Stimulated activated CD4-positive, alpha-beta T cell treated with anti-CD3 and anti-CD28 coated beads, Interleukin-4, amount 100 ng/mL, for 4 hours (primary cell): ENCODE data around the gene NCOR1.
"Not testable (repeated sequence)": the region's sequence is repeated elsewhere in the genome, so short reads cannot be mapped to it uniquely, and the experiment has no call there.

ENCODE experiments used
- DNase-seq, 2 experiments: peaks; one replicate each; pipeline ENCODE4 v3.0.0-alpha.2; 2020

Gene NCOR1

DNA sequence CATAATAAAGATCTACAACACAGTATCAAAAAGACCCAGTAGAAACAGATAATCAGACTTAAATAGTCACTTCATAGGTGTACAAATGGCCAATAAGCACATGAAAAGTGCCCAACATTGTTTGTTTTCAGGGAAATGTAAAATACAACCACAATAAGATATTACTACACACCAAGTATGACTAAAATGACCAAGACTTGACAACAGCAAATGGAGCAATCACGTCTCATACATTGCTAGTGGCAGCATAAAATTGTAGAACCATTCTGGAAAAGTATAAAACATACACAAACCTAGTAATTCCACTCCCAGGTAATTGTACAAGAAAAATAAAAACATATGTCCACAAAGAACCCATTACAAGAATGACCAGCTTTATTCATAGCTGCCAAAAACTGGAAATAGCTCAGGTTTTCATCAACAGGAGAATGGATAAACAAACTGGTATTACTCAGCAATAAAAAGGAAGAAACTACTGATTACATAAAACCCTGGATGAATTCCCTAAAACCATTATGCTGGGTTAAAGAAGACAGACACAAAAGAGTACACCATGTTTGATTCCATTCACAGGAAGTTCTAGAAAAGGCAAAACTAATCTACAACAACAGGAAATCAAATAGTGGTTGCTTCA, 130.2 kb downstream of the NCOR1 start:
- DNase-seq: no peak

DNA sequence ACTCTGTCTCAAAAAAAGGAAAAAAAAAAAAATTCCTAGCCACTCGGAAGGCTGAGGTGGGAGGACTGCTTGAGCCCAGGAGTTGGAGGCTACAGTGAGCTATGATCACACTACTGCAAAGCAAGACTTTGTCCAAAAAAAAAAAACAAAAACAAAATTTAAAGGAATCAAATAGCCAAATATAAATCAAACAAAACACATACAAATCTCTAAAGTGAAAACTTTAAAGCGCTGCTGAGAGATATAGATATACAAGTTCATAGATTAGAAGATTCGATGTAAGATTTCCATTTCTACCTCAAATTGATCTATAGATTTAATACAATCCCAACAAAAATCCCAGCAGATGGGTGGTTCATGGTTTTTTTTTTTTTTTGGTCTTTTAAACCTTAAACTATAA, 132.1 kb downstream of the NCOR1 start:
- DNase-seq: no peak

DNA sequence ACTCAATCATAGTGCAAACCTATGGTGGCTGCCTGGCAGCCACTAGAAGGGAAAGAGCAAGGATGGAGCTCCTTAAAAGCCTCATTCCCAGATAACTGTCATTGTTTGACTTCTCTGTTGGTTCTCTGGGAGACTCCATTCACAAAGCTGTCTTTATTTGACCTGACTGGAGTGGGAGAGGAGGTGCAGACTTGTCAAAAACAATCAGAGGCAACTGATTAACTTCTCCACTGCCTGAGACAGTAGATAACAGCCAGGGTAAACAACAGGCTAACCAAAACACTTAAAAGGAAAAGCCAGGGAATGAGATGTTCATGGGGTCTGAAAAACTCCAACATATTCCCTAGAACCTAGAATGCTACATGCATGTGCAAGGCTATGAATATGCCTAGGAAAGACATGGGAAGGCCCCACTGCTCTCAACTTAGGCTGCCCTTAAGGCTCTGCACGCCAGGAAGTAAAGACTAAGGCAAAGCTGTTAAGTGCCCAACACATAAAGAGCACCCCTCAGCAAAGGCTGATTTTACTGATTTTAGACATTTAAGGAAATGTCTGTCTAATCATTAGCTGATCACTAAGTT, 133.7 kb downstream of the NCOR1 start:
- no peak for DNase-seq

DNA sequence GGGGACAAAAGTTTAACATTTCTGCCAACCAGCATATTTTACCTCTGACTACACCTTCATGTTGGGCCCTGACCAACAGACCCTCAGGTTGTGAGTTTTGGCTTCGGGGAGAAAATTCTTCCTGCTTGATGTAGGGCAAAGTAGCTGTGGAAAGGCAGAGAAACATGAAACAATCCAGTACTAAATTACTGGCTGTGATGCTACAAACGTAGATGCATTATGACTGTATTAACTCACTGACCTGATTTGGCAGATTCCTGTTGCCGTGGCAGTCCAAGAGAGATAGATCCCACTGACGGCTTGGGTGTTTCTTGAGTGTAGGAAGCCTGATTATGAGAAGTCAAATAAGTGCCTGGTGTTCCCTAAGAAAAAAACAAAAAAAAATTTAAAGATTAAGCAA, 135.0 kb downstream of the NCOR1 start:
- no peak for DNase-seq

DNA sequence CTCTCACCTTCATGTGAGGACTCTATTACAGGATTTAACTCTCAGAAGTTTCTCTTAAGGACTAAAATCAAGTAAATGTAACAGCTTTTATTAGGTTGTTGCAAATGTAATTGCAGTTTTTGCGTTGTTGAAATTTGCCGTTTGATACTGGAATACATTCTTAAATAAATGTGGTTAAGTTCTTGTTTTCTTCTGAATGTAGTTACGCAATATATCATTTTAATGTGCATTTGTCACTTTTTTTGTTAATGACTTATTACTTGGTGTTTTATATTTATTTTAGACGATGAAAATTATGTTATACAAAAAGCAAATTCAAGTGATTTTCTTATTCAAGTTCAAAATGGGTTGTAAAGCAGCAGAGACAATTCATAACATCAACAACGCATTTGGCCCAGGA, 139.4 kb downstream of the NCOR1 start:
- no peak for DNase-seq

DNA sequence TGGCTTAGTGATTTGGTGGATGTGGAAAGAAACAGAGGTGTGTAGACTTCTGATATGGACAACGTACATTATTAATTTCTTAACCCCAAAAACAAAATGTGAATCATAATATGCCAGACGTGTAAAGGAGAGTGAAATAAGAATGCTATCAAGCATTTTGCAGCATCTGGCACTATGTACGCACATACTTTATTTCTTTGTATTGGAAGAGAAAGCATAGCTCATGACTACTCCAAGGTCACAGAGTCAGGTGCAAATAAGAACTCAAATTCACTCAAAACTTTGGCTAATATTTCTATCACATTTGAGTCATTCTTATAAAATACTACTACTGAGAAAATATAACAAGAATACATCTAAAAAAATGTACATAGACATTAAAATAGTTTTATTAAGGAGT, 140.9 kb downstream of the NCOR1 start:
- DNase-seq: no peak

DNA sequence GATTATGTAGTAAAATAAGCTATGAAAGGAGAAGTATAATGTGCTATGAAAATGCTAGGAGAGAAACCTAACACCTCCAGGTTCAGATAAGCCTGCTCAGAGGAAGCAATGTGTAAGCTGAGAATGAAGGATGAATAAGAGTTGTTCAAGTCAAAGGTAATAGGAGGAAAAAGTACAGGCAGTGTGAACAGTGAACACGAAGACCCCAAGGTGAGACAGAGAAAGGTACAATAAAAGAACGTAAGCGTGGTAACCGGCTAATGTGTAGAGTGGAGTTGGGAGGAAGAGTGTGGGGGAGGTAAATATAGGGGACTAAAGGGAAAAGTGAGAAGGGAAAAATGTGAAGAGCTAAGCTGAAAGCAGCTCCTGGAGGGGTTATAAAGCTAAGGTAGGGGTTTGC, 141.5 kb downstream of the NCOR1 start:
- DNase-seq: no peak

DNA sequence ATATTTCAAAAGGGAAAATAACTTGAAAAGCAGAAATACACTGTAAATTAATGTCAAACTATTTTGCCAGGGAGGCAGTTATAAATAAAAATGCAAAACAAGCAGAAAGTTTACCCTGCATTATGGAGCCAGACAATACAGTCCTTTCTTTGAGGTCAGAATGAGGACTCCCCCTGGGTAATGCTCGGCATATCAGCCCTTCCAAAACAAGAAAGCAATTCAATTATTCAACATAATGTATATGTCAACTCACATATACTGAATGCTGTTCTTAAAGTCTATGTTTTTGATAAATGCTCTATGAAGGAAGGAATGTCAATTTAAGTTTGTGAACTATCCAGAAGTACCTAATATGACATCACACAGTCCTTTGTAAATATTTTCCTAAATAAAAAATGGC, 143.3 kb downstream of the NCOR1 start:
- no peak for DNase-seq

DNA sequence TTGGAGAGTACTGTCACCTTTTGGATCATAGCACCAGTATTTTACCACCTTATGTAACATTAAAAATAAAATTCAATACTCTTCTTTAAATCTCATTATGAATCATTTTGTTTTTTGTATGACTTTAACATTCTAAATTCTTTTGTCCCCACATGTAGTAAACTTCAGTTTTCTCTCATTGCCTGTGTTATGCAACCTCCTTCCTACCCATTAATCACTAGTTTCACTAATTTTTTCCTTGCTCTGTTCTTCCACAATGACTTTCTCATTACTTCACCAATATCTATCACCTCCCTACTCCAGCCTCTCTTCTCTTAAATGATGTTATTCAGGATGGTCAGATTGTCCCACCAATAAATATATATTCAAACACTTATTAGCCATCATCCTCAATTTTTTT, 147.0 kb downstream of the NCOR1 start:
- no peak for DNase-seq

DNA sequence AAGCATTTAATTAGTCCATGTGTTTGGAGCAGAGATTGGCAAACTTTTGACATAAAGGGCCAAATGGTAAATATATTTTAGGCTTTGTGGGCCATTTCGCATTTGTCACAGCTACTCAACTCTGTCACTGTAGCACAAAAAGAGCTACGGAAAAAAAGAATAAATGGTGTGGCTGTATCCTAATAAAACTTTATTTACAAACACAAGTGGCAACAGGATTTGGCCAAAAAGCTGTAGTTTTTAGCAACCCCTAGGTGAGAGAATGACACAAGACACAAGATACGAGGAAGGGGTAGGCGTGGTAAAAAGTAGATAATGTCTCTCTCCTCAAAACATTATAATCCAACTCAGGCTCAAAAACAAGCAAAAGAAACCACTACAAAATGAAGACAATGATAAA, 149.2 kb downstream of the NCOR1 start:
- no peak for DNase-seq

DNA sequence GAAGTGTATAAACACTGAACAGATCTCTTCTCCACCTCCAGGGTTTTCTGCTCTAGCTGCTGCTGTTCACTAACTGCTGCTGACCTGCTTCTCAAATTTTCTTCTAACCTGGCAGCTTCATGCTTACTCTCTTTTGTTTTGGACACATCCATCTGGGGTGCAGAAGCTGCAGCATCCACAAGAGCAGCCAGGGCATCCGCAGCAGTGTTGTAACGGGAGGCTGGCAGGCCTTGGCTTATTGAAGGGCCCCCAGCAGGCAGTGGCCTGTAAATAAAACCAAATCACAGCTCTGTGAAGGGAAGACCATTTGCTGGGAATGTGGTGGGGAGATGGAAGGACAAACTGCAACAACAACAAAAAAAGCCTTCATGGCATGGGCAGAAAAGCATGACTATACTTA, 153.7 kb downstream of the NCOR1 start:
- no peak for DNase-seq

DNA sequence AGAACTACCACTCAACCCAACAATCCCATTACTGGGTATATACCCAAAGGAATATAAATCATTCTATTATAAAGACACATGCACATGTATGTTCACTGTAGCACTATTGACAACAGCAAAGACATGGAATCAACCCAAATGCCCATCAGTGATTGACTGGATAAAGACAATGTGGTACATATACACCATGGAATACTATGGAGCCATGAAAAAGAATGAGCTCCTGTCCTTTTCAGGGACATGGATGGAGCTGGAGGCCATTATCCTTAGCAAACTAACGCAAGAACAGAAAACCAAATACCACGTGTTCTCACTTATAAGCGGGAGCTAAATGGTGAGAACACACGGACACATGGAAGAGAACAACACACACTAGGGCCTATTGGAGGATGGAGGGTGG, 160.2 kb downstream of the NCOR1 start:
- not testable (repeated sequence) for DNase-seq

DNA sequence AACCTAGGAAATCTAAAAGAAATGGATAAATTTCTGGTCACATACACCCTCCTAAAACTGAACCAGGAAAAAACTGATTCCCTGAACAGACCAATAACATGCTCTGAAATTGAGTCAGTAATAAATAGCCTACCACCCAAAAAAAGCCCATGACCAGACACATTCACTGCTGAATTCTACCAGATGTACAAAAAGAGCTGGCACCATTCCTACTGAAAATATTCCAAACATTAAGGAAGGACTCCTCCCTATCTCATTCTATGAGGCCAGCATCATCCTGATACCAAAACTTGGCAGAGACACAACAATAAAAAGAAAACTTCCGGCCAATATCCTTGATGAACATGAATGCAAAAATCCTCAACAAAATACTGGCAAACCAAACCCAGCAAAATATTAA, 162.8 kb downstream of the NCOR1 start:
- no peak for DNase-seq

DNA sequence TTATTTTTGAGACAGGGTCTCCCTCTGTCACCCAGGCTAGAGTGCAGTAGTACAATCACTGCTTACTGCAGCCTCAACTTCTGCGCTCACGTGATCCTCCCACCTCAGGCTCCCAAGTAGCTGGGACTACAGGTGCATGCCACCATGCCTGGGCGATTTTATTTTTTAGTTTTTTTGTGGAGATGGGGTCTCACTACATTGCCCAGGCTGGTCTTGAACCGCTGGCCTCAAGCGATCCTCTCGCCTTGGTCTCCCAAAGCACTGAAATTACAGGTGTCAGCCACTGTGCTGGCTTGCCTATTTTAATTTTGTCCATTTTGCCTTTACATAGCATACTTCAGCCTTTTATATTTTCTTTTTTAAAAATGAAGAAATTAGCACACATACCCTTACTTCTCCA, 164.5 kb downstream of the NCOR1 start:
- DNase-seq: no peak

DNA sequence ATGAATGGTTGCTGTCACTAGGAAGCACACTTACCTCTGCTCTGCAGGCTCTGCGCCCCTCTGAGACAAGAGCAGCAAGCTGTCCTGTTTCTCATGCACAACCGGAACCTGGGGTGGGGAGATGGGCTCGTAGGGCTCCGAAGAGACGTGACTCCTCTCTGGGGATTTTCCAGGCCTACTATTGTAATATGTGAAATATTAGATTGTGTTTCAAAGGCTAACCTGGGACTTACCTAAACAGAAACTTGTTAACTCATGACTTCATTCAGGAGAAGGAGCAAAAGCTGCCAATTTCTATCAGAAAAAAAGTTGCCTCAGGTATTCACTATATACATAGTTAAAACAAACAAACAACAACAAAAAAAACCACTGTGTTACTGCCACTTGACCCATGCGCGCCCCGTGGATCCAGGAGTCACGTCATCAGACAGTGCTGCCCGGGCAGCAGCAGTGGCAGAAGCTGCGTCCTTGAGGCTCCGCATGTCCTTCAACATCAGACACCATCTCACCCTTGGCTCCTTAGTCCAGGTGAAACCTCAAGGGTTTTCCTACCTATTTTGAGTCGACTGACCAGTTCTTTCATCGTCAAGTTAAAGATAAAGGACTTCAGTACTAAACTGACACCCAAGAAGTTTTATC, 166.4 kb downstream of the NCOR1 start:
- DNase-seq: no peak

DNA sequence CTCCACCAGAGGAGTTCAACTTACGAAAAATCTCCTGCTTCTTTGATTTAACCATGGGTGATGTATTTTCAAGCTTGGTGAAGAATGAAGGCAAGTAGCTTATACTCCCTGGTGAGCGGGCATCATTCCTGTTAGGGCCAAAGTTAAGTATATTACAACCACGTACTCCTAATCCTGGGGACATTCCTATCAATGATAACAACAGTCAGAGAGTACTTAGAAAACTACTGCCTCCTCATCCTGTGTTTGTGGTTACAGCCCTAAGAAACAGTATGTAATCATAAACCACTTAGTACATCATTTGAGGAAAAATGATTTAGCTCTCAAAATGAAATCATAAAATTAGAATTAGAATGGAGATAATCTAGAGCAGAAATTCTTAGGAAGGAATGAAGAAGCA, 168.4 kb downstream of the NCOR1 start:
- no peak for DNase-seq

DNA sequence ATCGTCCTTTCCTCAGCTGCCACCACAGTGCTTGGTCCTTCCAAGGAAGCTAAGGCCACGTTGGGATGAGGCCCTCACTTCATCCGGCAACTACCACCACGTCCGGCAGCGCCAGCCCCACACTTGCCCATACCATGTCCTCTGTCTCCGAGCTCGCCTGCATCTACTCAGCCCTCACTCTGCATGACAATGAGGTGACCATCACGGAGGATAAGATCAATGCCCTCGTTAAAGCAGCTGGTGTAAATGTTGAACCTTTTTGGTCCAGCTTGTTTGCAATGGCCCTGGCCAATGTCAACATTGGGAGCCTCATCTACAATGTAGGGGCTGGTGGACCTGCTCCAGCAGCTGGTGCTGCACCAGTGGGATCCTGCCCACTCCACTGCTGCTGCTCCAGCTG, 170.8 kb downstream of the NCOR1 start:
- DNase-seq: no peak

DNA sequence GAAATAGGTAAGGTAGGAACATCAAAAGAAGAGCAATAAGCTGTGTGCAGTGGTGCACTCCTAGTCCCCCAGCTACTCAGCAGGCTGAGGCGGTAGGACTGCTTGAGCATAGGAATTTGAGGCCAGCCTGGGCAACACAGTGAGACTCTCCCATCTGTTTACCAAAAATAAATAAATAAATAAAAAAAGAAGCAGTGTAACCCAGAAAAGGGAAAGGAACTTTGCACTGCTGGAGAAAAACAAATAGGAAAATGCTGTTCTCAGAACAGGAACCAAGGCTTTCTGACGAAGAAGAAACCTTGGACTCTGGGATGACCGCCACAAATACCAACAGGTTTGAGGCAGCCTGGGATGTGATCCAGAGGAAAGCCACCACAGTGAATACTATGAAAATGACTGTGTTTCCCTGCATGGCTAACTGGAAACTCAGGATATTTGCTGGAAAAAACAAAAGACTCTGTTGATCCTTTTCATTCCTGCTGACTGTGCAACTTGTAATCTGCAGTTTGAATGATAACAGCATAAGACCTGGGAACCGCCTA, 174.6 kb downstream of the NCOR1 start:
- no peak for DNase-seq

DNA sequence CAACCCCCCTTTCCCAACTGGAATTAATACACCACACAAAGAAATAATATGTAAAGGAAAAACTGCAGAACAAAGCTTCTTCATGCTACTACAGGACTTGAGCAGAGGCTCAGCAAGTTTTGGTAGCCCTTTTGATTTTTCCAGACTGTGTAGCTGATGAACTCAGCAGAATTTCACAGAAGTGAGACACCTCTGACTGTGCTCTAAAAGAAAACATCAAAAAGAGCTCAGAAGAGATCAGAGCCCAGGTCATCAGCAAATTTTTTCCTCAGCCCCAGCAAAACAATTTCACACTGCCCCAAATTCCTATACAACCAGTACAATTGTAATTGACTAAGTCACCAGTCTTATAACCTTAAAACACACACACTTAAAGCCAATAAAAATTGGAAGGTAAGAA, 177.7 kb downstream of the NCOR1 start:
- no peak for DNase-seq

DNA sequence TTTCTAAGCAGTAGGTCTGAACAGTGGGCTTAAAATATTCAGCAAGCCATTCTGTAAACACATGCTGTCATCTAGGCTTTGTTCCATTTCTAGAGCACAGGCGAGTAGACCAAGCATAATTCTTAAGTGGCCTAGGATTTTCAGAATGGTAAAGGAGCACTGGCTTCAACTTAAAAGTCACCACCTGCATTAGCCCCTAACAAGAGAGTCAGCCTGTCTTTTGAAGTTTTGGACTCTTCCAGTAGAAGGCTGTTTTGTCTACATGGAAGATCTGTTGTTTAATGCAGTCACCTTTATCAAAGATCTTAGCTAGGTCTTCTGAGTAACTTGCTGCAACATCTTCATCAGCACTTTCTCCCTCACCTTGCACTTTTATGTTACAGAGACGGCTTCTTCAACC, 179.1 kb downstream of the NCOR1 start:
- DNase-seq: no peak

DNA sequence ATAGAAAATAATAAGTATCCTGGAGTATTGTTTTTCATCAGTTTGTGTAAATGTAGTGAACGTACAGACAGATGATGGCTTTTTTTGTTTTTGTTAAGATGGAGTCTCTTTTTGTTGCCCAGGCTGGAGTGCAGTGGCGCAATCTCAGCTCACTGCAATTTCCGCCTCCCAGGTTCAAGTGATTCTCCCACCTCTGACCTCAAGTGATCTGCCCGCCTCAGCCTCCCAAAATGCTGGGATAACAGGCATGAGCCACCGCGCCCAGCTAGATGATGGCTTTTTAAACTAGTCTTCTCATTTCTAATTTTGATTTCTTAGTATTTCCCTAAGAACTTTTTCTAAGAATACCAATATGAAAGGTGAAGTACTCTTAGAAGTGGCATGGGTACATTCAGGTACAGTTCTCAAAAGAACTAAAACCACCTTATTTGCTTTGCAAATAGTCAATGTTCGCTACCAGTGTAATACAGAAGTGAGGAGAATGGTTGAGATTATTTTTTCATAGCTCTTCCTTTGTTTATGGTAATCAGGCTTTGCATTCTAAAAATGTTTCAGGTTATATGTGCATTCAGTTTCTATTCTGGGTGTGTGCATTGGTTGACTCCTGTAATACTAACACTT, 181.5 kb downstream of the NCOR1 start:
- DNase-seq: no peak

DNA sequence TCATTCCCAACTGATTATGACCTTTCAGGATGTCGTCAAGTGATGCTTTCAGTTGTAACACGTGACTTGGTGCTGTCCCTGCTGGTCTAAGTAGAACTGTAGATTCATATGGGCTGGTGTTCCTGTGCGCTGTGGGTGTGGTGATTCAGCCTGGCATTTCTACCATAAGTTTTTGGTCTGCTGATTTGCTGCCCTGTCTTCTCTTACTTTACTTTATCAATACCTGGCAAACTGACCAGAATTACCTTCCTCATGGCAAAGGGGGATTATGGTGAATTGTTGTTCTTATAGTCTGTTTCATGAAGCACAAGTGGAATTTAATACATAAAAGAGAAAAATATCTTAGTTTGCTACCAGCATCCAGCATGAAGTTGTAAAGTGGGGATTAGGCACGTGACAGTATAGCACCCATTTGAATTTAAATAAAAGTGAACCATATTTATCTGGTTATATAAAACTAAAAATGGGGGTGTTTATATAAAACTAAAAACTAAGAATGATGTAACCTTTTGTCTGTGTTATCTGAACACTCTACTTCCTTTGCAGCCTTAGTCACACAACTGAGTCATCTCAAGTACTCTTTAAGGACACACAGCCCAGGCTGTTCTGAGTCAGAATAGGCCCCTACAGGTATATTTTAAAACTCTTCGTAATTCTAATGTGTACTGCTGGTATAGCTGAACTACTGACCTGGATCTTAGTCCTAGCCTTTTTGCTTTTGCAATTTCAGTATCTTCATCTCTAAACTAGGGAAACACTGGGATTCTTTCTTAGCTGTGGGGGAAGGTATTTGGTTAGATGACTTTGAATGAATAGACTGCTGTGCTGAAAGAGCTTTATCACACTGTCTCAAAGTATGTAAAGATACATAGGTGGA, 187.4 kb downstream of the NCOR1 start:
- peak; percentile 38 to 54 for DNase-seq

DNA sequence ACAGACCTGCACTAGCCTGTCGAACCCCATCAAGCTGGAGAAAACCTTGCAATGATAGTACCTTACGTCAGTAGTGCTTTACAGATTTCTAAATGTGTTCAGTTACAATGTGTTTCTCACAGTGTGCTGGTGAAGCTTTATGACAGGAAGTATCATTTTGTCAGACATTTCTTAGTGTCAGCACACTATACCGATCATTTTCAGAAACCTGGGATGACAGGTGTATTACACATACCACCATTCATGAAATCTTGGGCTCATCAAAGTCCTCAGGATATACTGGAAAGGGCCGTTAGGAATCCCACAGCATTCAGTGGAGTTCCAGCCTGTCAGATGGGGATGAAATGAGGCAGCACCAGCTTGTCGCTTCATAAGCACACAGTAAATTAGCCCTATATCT, 188.4 kb downstream of the NCOR1 start:
- DNase-seq: no peak
